CD4-positive, alpha-beta memory T cell (primary cell): ENCODE results near the gene PLXNA4. TPM values are rescaled to one million over a fixed set of nuclear protein-coding genes. Genes with fewer than 3 reads are reported as not detected.

ENCODE experiments used
- CTCF ChIA-PET: fragments of 350-600 bp; sonication (Branson Sonifier 250); formaldehyde crosslinking; loops from one replicate; lab custom pipeline; 2021; ENCODE audit warnings: inconsistent platforms; ENCODE audit not compliant: partially characterized antibody; lab: Charles Lee
- POLR2A ChIA-PET: fragments of 350-600 bp; sonication (Branson Sonifier 250); formaldehyde crosslinking; loops from one replicate; lab custom pipeline; 2021; ENCODE audit not compliant: partially characterized antibody; lab: Charles Lee
- DNase-seq, 5 donors: peaks; one replicate each; pipeline versions ENCODE4 v3.0.0 to v3.0.0-alpha.2; 2020 to 2022; ENCODE audit warnings: mixed read lengths in 1 of 5
- H3K27ac ChIP-seq: one replicate; pipeline ENCODE4 v1.7.0; 2013; ENCODE audit warnings: low read depth, low read length
- H3K27me3 ChIP-seq: 2 replicates; pipeline ENCODE4 v1.7.0; 2013; ENCODE audit warnings: mild to moderate bottlenecking, low read length, moderate library complexity; ENCODE audit not compliant: insufficient read depth
- H3K36me3 ChIP-seq: 2 replicates; pipeline ENCODE4 v1.7.0; 2013; ENCODE audit warnings: mild to moderate bottlenecking, low read length, moderate library complexity; ENCODE audit not compliant: insufficient read depth
- H3K4me1 ChIP-seq: 2 replicates; pipeline ENCODE4 v1.7.0; 2013; ENCODE audit warnings: mild to moderate bottlenecking, low read length, moderate library complexity; ENCODE audit not compliant: insufficient read depth
- H3K4me3 ChIP-seq, 2 donors: one replicate each; pipeline ENCODE4 v1.7.0; 2013; ENCODE audit warnings: low read length in 2 of 2, mild to moderate bottlenecking in 1 of 2
- H3K9me3 ChIP-seq, 2 donors: one replicate each; pipeline ENCODE4 v1.7.0; 2013; ENCODE audit warnings: low read length in 2 of 2, control low read depth in 1 of 2; ENCODE audit not compliant: control insufficient read depth in 1 of 2
- H3K27ac Mint-ChIP-seq, 7 donors: one replicate each; pipeline ENCODE4 v1.8.0; 2020 to 2021; ENCODE audit warnings: mixed read lengths in 7 of 7, mild to moderate bottlenecking in 6 of 7, inconsistent platforms in 3 of 7, moderate library complexity in 3 of 7
- H3K27me3 Mint-ChIP-seq, 2 donors: one replicate each; pipeline ENCODE4 v1.8.0; 2020 to 2021; ENCODE audit warnings: mixed read lengths in 2 of 2
- H3K36me3 Mint-ChIP-seq, 2 donors: one replicate each; pipeline ENCODE4 v1.8.0; 2020 to 2021; ENCODE audit warnings: mixed read lengths in 2 of 2, inconsistent platforms in 1 of 2, mild to moderate bottlenecking in 1 of 2
- H3K4me1 Mint-ChIP-seq, 4 donors: one replicate each; pipeline ENCODE4 v1.8.0; 2020 to 2021; ENCODE audit warnings: mixed read lengths in 4 of 4, mild to moderate bottlenecking in 1 of 4
- H3K4me3 Mint-ChIP-seq, 8 donors: one replicate each; pipeline ENCODE4 v1.8.0; 2020 to 2021; ENCODE audit warnings: mixed read lengths in 8 of 8, mild to moderate bottlenecking in 7 of 8, moderate library complexity in 6 of 8, inconsistent platforms in 3 of 8
- H3K9me3 Mint-ChIP-seq, 8 donors: one replicate each; pipeline ENCODE4 v1.8.0; 2020 to 2021; ENCODE audit warnings: mixed read lengths in 8 of 8, mild to moderate bottlenecking in 5 of 8, inconsistent platforms in 3 of 8, moderate library complexity in 1 of 8
- intact Hi-C: fragments of 100-400 bp; cut with micrococcal nuclease; formaldehyde crosslinking; loops from one replicate; pipeline ENCODE4 v1.15.1; 2023
- polyA plus RNA-seq, 2 donors: library from polyadenylated mRNA; unstranded; fragments of 300-500 nt; fragmentation: Illumina TruSeq; gene quantifications; one replicate each; pipeline ENCODE4 v1.2.3, GENCODE V29; 2021
- total RNA-seq, 2 experiments: library from RNA; stranded (reverse); gene quantifications; one replicate each; pipeline ENCODE4 v1.2.3, GENCODE V29; 2021

Gene PLXNA4, protein sequence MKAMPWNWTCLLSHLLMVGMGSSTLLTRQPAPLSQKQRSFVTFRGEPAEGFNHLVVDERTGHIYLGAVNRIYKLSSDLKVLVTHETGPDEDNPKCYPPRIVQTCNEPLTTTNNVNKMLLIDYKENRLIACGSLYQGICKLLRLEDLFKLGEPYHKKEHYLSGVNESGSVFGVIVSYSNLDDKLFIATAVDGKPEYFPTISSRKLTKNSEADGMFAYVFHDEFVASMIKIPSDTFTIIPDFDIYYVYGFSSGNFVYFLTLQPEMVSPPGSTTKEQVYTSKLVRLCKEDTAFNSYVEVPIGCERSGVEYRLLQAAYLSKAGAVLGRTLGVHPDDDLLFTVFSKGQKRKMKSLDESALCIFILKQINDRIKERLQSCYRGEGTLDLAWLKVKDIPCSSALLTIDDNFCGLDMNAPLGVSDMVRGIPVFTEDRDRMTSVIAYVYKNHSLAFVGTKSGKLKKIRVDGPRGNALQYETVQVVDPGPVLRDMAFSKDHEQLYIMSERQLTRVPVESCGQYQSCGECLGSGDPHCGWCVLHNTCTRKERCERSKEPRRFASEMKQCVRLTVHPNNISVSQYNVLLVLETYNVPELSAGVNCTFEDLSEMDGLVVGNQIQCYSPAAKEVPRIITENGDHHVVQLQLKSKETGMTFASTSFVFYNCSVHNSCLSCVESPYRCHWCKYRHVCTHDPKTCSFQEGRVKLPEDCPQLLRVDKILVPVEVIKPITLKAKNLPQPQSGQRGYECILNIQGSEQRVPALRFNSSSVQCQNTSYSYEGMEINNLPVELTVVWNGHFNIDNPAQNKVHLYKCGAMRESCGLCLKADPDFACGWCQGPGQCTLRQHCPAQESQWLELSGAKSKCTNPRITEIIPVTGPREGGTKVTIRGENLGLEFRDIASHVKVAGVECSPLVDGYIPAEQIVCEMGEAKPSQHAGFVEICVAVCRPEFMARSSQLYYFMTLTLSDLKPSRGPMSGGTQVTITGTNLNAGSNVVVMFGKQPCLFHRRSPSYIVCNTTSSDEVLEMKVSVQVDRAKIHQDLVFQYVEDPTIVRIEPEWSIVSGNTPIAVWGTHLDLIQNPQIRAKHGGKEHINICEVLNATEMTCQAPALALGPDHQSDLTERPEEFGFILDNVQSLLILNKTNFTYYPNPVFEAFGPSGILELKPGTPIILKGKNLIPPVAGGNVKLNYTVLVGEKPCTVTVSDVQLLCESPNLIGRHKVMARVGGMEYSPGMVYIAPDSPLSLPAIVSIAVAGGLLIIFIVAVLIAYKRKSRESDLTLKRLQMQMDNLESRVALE (N-terminal part only)
- total RNA-seq = under 1 TPM; 0.06 to 0.22 TPM
- polyA plus RNA-seq = under 1 TPM; 0.93 to 0.94 TPM

DNA sequence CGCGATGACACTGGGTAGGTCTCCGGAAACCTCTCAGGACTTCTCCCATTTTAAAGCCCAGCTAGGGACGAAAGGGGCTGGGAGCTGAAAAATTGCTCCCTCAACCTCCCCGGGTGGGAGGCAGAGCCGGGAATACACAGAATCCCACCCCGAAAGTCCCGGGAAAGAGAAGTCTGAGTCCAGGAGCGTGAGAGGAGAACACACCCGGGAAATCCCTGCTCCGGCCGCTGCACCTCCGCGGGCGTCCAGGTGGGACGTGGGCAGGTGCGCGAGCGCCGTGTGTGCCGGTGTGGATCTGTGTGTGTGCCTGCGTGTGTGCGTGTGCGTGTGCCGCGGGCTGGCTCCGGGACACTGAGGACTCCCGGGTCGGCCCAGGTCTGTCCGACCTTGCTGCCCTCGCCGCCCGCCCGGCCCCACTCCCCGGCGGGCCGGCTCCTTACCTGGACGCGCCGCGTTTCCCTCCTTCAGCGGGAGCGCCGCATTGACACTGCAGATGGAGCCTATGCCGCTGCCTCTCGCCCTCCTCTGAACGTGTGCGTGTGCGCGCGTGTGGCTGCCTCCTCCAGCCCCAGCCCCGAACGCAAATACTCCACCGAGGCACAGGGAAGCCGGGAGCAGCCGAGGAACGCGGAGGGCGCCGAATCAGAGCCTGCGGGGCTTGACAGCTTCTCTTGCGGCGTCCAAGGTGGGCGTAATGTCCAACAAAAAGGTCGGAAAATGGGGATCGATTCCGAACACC is at the start of gene PLXNA4:
Gene PLXNA4 (minus strand): TSS at position 489 of the 739 bp plus-strand sequence. CDS start 67,777 bp downstream, outside the sequence.
- DNase-seq = peak in 1 of 5 donors; percentile 4
- Mint-ChIP-seq H3K4me3 (peak within 1 kb of the TSS; percentile 62 to 80 (median 70)), H3K36me3 (no peaks in the 10 kb centered on the region), H3K9me3 (no peaks in the 10 kb centered on the region), H3K4me1 (peaks cover 10 to 33% (median 15%) of the 10 kb centered on the region in 4 donors), H3K27ac (no peak within 1 kb of the TSS), H3K27me3 (peaks cover 53 to 67% of the 10 kb centered on the region in 2 donors)
- peaks cover 8% of the 10 kb centered on the region for H3K4me1 ChIP-seq
- H3K27me3 ChIP-seq = peaks cover 47% of the 10 kb centered on the region
- POLR2A ChIA-PET = interaction anchor here (0.6 to 0.7 kb wide), 2 partner anchors 30 to 1244 kb away, joined by 3 read pairs; no protein-coding TSS in a partner anchor
- H3K4me3 ChIP-seq = no peak within 1 kb of the TSS
- intact Hi-C loops = loop anchor here (10.0 kb wide), 1 partner anchor 101 kb away; no protein-coding TSS in a partner anchor
- no peaks in the 10 kb centered on the region for H3K36me3 ChIP-seq
- no peak within 1 kb of the TSS for H3K27ac ChIP-seq
- CTCF ChIA-PET = no interaction called here
- H3K9me3 ChIP-seq = no peaks in the 10 kb centered on the region

DNA sequence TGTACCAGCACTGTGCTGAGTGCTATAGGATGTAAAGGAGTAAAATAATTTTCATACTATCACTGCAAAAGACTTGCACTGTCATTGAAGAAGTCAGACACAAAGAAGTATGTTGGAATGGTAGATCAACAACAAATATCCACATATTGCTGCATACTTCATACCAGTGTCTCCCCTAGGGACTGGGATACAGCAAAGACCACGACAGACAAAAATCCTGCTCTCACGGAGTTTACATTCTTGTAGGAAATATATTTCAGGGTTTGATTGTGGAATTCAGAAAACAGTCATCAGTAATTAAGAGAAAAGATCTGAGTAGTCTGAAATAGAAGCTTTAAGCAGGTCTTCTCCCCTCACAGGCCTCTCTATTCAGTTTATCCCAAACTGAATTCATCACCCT is 49.4 kb upstream of the PLXNA4 start:
- intact Hi-C loops = no loop called here
- Mint-ChIP-seq H3K36me3 (no peaks in the 10 kb centered on the region), H3K27ac (no peak overlapping the region), H3K4me3 (no peak overlapping the region), H3K27me3 (no peaks in the 10 kb centered on the region), H3K9me3 (peaks cover 0 to 3% (median 0%) of the 10 kb centered on the region in 8 donors), H3K4me1 (no peaks in the 10 kb centered on the region)
- Histone ChIP-seq H3K4me1 (no peaks in the 10 kb centered on the region), H3K36me3 (no peaks in the 10 kb centered on the region), H3K27ac (no peak overlapping the region), H3K9me3 (no peaks in the 10 kb centered on the region), H3K4me3 (no peak overlapping the region), H3K27me3 (no peaks in the 10 kb centered on the region)
- POLR2A ChIA-PET = no interaction called here
- no peak for DNase-seq
- CTCF ChIA-PET = no interaction called here

DNA sequence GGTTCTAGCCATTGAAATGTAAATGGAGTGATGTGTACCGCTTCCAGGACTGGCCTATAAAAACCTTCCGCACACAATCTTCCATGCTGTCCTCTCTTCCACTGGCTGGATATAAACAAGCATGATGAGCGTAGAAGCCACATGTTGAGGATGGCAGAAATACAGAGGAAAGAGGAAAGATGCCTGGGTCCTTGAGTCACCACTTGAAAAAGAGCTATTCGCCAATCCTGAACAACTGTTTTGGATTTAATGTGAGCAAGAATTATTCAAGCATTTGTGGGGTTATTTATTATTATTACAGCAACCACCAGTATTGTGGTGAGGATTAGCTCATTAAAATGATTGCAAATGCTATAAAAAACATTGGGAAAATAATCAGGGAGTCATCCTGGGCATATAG is 45.8 kb upstream of the PLXNA4 start:
- no peak overlapping the region for H3K4me3 ChIP-seq
- H3K27ac Mint-ChIP-seq = no peak overlapping the region
- H3K27ac ChIP-seq = no peak overlapping the region
- ChIA-PET CTCF (no interaction called here), POLR2A (no interaction called here)
- no peaks in the 10 kb centered on the region for H3K4me1 ChIP-seq
- intact Hi-C loops = no loop called here
- H3K27me3 Mint-ChIP-seq = peaks cover 0 to 2% of the 10 kb centered on the region in 2 donors
- no peaks in the 10 kb centered on the region for H3K9me3 ChIP-seq
- H3K36me3 ChIP-seq = no peaks in the 10 kb centered on the region
- H3K36me3 Mint-ChIP-seq = no peaks in the 10 kb centered on the region
- H3K4me3 Mint-ChIP-seq = no peak overlapping the region
- H3K27me3 ChIP-seq = no peaks in the 10 kb centered on the region
- H3K9me3 Mint-ChIP-seq = peaks cover 0 to 3% (median 0%) of the 10 kb centered on the region in 8 donors
- no peak for DNase-seq
- H3K4me1 Mint-ChIP-seq = no peaks in the 10 kb centered on the region

DNA sequence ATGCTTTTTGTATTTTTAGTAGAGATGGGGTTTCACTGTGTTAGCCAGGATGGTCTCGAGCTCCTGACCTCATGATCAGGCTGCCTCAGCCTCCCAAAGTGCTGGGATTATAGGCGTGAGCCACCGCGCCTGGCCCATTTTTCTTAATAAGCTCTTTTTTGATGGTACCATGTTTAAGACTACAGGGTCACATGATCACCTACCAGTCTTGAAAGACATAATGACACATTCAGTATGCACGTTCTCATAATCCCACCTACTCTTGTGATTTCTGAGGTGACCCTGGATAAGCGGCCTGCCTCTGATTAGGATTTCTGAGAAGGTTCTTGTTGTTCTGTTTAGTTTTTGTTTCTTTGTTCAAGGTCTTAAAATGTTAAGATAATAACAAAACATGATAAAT is 43.7 kb upstream of the PLXNA4 start:
- H3K4me1 ChIP-seq = no peaks in the 10 kb centered on the region
- DNase-seq = no peak
- no peaks in the 10 kb centered on the region for H3K27me3 ChIP-seq
- H3K36me3 ChIP-seq = no peaks in the 10 kb centered on the region
- no peak overlapping the region for H3K4me3 Mint-ChIP-seq
- no peaks in the 10 kb centered on the region for H3K9me3 Mint-ChIP-seq
- no peaks in the 10 kb centered on the region for H3K36me3 Mint-ChIP-seq
- peaks cover 2 to 6% of the 10 kb centered on the region in 2 donors for H3K27me3 Mint-ChIP-seq
- CTCF ChIA-PET = no interaction called here
- no peak overlapping the region for H3K27ac ChIP-seq
- POLR2A ChIA-PET = no interaction called here
- no peak overlapping the region for H3K4me3 ChIP-seq
- intact Hi-C loops = no loop called here
- peaks cover 0 to under 1% (median 0%) of the 10 kb centered on the region in 4 donors for H3K4me1 Mint-ChIP-seq
- H3K27ac Mint-ChIP-seq = no peak overlapping the region
- H3K9me3 ChIP-seq = no peaks in the 10 kb centered on the region

- no peak overlapping the region for H3K4me3 Mint-ChIP-seq
- H3K27me3 ChIP-seq = peaks cover 5% of the 10 kb centered on the region
- intact Hi-C loops = no loop called here
- no peaks in the 10 kb centered on the region for H3K36me3 ChIP-seq
- H3K4me1 Mint-ChIP-seq = peaks cover 2 to 11% (median 5%) of the 10 kb centered on the region in 4 donors
- no peak overlapping the region for H3K27ac Mint-ChIP-seq
- ChIA-PET CTCF (no interaction called here), POLR2A (no interaction called here)
- H3K27ac ChIP-seq = no peak overlapping the region
- H3K4me3 ChIP-seq = no peak overlapping the region
- no peaks in the 10 kb centered on the region for H3K9me3 ChIP-seq
- H3K9me3 Mint-ChIP-seq = no peaks in the 10 kb centered on the region
- no peak for DNase-seq
- H3K27me3 Mint-ChIP-seq = peaks cover 9 to 14% of the 10 kb centered on the region in 2 donors
- H3K4me1 ChIP-seq = no peaks in the 10 kb centered on the region
- H3K36me3 Mint-ChIP-seq = no peaks in the 10 kb centered on the region
Observed at GRCh38 chr7:132618956-132619305, 42.7 kb upstream of the PLXNA4 start.

DNA sequence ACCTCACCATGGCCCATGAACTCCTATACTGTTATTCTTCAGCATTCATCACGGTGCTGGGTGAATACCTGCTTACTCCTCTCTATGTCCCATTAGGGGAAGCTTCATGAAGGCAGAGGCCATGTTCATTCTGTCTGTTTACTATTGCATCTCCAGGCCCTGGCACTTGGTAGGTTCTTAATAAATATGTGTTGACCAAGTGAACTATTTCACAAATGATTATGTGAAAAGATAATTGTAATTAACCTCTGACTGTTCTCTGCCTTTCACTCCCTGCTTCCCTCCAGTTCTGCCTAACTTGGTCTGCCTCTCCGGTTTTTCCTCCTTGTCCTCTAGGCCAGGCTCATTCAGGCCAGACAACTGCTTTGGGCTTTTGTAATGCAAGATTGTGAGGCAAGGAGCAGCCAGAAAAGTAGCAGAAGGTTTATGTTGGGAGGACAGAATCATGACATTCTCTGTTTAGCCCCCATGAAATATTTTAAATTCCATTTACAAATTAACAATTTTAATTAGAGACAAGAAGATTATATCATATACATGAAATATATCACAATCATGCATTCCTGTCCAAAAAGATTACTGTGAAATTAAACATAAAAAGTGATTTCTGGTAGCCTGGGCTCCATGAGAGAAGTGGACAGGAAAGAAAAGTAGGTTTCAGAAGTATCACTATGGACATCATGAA is 42.1 kb upstream of the PLXNA4 start:
- no peaks in the 10 kb centered on the region for H3K36me3 Mint-ChIP-seq
- H3K4me3 Mint-ChIP-seq = no peak overlapping the region
- H3K27ac Mint-ChIP-seq = peak overlapping the region in 1 of 7 donors; percentile 27
- Histone ChIP-seq H3K4me1 (no peaks in the 10 kb centered on the region), H3K9me3 (no peaks in the 10 kb centered on the region), H3K36me3 (no peaks in the 10 kb centered on the region), H3K27ac (no peak overlapping the region), H3K4me3 (no peak overlapping the region), H3K27me3 (peaks cover 5% of the 10 kb centered on the region)
- ChIA-PET CTCF (no interaction called here), POLR2A (no interaction called here)
- no peak for DNase-seq
- peaks cover 9 to 15% of the 10 kb centered on the region in 2 donors for H3K27me3 Mint-ChIP-seq
- H3K4me1 Mint-ChIP-seq = peaks cover 2 to 11% (median 5%) of the 10 kb centered on the region in 4 donors
- intact Hi-C loops = no loop called here
- no peaks in the 10 kb centered on the region for H3K9me3 Mint-ChIP-seq
